ENCODE results near the gene GNAZ.

DNA sequence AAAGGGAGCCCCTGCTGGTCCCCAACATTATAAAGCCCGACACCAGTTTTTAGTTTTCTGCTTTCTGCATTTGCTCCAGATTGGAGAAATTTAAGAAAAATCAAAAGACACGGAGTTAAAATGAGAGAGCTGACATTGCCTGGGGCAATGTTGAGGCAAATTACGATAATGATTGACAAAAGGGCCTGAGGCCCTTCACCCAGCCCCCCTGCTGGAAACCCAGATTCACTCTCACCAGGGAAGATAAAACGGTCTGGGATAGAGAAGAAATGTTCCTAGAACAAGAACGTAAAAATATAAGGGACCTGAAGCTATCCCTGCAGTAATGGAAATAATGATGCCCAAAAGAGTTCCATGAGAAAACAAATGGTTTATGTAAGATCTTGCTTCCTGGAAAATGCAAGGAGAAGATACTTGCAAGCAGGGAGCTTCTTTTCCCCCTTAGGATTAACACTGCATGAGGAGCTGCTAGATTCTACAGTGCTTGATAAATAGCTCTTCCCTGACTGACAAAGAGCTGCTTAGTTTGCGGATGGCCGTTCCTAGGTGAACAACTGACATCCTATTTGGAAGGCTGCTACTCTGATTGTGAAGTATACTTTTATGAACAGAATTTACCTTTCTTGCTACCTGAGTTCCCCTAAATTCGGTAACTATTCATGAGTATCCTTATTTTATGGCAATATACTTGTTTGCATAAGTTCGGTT lies 40.6 kb upstream of the GNAZ start:
- TF ChIP-seq, protein P1, sequence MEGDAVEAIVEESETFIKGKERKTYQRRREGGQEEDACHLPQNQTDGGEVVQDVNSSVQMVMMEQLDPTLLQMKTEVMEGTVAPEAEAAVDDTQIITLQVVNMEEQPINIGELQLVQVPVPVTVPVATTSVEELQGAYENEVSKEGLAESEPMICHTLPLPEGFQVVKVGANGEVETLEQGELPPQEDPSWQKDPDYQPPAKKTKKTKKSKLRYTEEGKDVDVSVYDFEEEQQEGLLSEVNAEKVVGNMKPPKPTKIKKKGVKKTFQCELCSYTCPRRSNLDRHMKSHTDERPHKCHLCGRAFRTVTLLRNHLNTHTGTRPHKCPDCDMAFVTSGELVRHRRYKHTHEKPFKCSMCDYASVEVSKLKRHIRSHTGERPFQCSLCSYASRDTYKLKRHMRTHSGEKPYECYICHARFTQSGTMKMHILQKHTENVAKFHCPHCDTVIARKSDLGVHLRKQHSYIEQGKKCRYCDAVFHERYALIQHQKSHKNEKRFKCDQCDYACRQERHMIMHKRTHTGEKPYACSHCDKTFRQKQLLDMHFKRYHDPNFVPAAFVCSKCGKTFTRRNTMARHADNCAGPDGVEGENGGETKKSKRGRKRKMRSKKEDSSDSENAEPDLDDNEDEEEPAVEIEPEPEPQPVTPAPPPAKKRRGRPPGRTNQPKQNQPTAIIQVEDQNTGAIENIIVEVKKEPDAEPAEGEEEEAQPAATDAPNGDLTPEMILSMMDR (IDR thresholded peaks at IDR 0.05; ENCODE audit: insufficient read depth, low read length, poor library complexity, severe bottlenecking): no peak
- no peak for TF ChIP-seq EZH2phosphoT487 (conservative IDR thresholded peaks at IDR 0.05; ENCODE audit: low read length)

Measured in SU-DHL-6 (cell line).